Putamen (tissue), 1 donor: Measurements from ENCODE around the gene MTNR1B.

Experiments
- DNase-seq: peaks from one replicate; pipeline ENCODE4 v3.0.0-alpha.2; 2016; ENCODE audit warnings: low spot score

The MTNR1B gene

GRCh38 chr11:92978271-92979111, 9.0 kb downstream of the MTNR1B start:
- DNase-seq: no peak

GRCh38 chr11:92979176-92979575, 9.7 kb downstream of the MTNR1B start:
- DNase-seq: no peak

- no peak for DNase-seq
Measured at GRCh38 chr11:92980312-92980711, 10.9 kb downstream of the MTNR1B start.

- no peak for DNase-seq
Measured at GRCh38 chr11:92981508-92982043, 12.1 kb downstream of the MTNR1B start.

DNA sequence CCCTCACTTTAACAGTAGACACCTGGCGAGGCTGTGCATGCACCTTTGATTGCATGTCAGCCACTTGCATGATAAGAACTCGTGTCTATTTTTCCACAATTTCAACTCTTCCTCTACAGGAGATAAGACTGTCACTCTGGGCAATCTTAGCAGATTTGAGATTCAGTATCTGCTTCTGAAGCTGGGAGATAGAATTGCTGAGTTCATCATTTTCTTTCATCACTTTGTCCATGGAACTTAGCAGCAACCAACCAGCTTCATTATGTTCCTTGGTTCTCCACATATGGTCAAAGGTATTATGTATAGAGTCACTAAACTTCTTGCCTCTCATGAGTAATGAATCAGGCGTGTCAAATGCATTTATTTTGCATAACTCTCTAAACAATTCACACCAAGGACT, 17.1 kb downstream of the MTNR1B start:
- no peak for DNase-seq

DNA sequence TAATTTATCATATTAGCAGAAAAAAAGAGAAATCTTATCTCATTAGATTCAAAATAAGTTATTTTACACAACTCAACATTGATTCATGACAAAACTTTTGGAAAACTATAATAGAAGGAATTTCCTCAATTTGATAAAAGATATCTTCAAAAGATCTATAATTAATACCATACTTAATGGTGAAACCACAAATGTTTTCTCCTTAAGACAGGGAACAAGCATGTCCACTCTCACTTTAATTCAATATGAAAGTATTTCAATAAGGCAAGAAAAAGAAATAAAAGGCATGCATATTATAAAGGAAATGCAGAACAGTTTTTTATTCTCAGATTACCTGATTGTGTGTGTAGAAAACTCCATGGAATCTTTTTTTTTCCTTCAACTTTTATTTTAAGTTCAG, 23.6 kb downstream of the MTNR1B start:
- DNase-seq: no peak

DNA sequence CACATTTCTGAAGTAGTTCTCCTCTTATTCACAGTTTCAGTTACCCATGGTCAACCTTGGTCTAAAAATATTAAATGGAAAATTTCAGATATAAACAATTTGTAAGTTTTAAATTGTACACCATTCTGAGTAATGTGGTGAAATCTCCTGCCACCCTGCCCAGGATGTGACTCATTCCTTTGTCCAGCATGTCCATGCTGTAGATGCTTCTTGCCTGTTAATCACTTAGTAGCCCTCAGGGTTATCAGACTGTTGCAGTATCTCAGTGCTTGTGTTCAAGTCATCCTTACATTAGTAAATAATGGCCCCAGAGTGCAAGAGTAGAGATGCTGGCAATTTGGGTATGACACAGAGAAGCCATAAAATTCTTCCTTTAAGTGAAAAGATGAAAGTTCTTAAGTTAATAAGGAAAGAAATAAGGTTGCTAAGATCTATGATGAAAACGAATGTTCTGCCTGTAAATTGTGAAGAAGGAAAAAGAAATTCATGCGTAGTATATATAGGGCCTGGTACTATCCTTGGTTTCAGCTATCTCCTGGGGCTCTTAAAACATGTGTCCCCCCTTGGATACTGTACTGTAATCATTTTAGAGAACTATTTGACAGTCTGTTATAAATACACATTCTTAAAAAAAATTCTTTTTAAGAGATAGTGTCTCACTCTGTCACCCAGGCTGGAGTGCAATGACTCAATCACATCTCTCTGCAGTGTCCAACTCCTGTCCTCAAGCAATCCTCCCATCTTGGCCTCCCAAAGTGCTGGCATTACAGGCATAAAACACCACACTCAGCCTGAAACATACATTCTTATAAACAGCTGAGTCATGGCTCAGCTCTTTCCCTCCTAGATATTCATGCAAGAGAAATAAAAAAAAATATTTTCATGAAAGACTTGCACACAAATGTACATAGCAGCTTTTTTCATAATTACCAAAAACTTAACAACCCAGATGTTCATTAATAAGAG, 31.3 kb downstream of the MTNR1B start:
- no peak for DNase-seq

DNA sequence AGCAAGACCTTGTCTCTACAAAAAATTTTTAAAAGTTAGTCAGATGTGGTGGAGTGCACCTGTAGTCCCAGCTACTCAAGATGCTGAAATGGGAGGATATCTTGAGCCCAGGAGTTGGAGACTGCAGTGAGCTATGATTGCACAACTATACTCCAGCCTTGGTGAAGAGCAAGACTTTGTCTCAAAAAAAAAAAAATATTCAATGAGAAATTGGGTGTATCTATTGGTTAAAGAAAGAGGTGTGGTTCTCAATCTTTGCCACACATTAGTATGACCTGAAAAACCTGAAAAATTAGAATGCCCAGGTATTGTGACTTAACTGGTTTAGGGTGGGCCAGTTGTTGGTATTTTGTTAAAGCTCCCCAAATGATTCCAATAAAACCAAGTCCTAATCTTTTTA, 32.4 kb downstream of the MTNR1B start:
- DNase-seq: no peak

DNA sequence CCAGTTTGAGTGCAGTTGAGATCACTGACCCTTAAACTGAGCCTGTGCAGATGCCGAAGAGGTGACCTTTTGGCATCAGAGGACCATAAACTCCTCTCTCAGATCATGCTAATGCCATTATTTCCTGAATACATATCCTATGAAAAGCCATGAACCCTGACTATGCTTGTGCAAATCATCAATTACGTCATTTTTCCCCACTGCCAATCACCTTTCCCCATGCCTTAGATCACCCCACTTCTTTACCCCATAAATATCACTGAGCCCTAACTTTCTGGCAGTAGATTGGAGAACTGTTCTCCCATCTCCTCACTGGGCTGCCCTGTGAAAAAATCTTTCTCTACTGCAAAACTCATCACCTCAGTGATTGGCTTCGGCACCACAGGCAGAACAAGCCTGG, 32.9 kb downstream of the MTNR1B start:
- no peak for DNase-seq

GRCh38 chr11:93005239-93005638, 35.8 kb downstream of the MTNR1B start:
- no peak for DNase-seq

- no peak for DNase-seq
Measured at GRCh38 chr11:93013646-93014045, 44.2 kb downstream of the MTNR1B start.

DNA sequence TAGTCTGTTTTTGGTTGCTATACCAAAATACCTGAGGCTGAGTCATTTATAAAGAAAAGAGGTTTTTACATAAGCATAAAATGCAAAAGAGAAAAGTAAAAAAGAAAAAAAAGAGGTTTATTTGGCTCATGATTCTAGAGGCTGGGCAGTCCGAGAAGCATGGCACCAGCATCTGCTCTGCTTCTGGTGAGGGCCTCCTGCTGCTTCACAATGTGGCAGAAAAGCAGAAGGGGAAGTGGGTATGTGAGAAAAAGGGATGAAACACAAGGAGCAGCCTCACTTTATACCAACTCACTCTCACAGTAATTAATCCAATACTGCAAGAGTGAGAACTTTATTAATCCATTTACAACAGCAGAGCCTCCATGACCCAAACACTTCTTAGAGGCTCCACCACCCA, 47.1 kb downstream of the MTNR1B start:
- no peak for DNase-seq

DNA sequence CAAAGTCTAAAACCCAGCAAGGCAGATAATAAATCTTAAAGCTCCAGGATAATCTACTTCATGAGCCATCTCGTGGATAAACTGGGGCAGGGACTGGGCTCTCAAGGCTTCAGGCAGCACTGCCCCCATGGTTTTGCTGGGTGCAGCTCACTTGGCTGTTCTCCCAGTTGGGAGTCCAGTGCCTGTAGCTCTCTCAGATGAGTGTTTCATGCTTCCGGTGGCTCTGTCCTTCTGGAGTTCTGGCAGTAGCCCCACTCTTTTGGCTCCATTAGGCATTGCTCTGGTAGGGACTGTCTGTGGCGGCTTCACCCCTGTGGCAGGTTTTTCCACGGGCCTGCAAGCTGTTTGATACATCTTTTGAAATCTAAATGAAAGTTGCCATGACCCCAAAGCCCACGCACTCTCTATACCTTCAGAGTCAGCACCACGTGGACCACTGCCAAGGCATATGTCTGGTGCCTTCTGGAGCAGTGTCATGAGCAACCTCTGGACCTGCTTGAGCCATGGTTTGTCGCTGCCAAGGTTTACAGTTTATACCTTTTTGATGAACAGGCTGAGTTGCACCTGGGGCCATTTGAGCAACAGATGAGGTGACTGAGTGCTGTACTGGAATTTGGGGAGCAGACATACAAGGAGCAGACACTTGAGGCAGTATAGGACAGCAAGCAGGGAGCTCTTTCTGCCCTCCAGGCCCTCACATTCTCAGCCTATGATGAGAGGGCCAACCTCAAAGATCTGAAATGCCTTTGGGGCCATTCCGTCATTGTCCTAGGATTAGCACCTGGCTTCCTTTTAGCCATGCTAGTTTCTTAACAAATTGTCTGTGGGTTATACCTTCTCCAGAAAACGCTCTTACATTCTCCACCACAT, 48.6 kb downstream of the MTNR1B start:
- no peak for DNase-seq

GRCh38 chr11:93020248-93021046, 51.0 kb downstream of the MTNR1B start:
- DNase-seq: no peak

DNA sequence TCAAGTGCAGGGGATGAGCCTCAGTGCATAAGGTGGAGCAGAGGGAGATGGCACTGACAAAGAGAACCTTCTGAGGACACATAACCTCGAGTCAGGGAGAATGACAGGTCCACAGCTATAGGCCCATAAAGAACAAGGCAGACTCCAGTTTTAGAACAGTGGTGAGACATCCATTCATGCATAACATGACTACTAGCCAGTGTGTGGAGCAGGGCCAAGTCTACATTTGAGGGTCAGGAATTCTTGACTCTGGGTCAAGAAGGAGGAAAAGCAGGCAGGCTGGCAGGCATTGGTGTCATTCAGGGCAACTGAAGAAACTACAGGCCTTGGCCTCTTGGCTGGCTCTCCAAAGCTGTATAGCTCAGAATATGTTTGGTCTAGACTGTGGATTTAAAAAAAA, 54.9 kb downstream of the MTNR1B start:
- no peak for DNase-seq

- DNase-seq: no peak
Measured at GRCh38 chr11:93025558-93026255, 56.3 kb downstream of the MTNR1B start.

DNA sequence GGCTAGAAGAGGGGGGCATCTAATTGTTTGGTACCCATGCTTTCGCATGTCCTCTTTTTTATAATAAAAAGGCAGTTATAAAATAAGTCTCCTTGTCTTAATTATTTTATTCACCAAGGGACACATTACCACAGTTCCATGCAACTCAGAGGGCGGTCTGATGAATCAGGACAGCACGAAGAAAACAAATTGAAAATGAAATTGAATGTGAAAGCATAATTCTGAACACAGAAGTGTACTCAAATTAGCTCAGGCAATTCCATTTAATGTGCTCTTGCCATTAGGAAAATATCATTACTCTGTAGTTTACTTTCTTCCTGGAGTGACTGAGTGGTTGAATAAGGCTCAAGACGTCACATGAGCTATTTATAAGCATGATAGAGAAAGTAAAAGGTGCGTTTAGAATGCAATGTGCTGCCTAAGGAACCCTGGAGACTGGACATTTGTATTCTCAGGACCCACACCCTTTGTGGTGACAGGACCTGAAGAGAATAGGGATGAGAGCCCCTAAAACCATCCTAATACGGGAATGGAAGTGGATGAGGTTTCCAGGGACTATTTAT, 59.6 kb downstream of the MTNR1B start:
- DNase-seq: no peak

DNA sequence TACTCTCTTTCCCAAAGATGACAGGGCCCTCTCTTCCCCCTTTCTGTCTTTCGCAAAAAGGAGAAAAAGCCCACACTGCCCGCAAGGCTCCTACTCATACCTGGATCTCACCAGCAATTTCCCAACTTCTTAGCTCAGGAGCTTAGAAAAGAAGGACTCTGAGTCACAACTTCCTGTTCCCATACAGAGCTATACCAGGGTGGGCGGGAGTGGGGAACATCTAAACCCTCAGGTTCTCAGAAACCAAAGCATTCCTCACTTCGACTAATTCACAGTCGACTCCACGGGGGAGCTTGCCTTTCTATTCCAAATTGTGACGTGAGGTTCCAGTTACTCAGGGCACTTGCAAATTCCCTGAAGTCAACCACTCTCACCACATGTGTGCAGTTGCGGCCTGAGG, 61.9 kb downstream of the MTNR1B start:
- DNase-seq: peak; percentile 54
